Muscle layer of duodenum (tissue), 2 donors: ENCODE data around the gene DDHD1.
"Not testable (repeated sequence)": the region's sequence is repeated elsewhere in the genome, so short reads cannot be mapped to it uniquely, and the experiment has no call there.

ENCODE experiments used
- H3K27ac ChIP-seq: one replicate; pipeline ENCODE4 v1.7.0; 2013; ENCODE audit warnings: mild to moderate bottlenecking, low read length
- H3K27me3 ChIP-seq: one replicate; pipeline ENCODE4 v1.7.0; 2013; ENCODE audit warnings: low read depth, mild to moderate bottlenecking, control low read depth, low read length
- H3K36me3 ChIP-seq, 2 donors: one replicate each; pipeline ENCODE4 v1.7.0; 2013; ENCODE audit warnings: low read length in 2 of 2, control low read depth in 1 of 2, mild to moderate bottlenecking in 1 of 2; ENCODE audit not compliant: insufficient read depth in 2 of 2, control insufficient read depth in 1 of 2
- H3K4me1 ChIP-seq, 2 donors: one replicate each; pipeline ENCODE4 v1.7.0; 2013; ENCODE audit warnings: low read length in 2 of 2, mild to moderate bottlenecking in 2 of 2, control low read depth in 1 of 2, moderate library complexity in 1 of 2; ENCODE audit not compliant: insufficient read depth in 2 of 2, control insufficient read depth in 1 of 2
- H3K4me3 ChIP-seq, 2 donors: one replicate each; pipeline ENCODE4 v1.7.0; 2013; ENCODE audit warnings: low read length in 2 of 2, low read depth in 1 of 2, mild to moderate bottlenecking in 1 of 2
- H3K9me3 ChIP-seq, 2 donors: one replicate each; pipeline ENCODE4 v1.7.0; 2013; ENCODE audit warnings: low read length in 2 of 2, control low read depth in 1 of 2, mild to moderate bottlenecking in 1 of 2; ENCODE audit not compliant: control insufficient read depth in 1 of 2
- donor health status: healthy.

Gene DDHD1

GRCh38 chr14:53103636-53104340, 49.3 kb downstream of the DDHD1 start:
- Histone ChIP-seq H3K4me1 (no peaks in the 10 kb centered on the region), H3K4me3 (no peak overlapping the region), H3K27ac (no peak overlapping the region), H3K27me3 (no peaks in the 10 kb centered on the region), H3K9me3 (no peaks in the 10 kb centered on the region), H3K36me3 (no peaks in the 10 kb centered on the region)

DNA sequence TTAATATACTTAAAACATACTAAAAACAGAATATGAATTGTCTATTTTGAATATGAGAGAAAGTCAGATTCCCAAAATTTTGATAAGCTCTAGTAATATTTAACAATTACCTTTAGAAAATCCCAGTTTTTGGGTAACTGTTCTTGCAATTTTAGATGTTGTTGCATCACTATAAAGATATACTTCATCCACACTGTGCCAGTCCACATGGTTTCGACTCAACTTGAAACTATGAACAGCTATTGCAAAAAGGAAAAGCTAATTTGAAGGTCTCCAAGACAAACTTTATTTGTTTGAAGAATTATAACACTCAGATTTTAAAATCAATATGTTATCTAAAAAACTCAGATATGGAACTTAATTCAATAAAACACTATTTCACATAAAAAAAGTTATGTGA, 59.9 kb downstream of the DDHD1 start:
- no peaks in the 10 kb centered on the region for H3K4me1 ChIP-seq
- no peak overlapping the region for H3K4me3 ChIP-seq
- H3K36me3 ChIP-seq = no peaks in the 10 kb centered on the region
- no peak overlapping the region for H3K27ac ChIP-seq
- H3K27me3 ChIP-seq = no peaks in the 10 kb centered on the region
- H3K9me3 ChIP-seq = no peaks in the 10 kb centered on the region

DNA sequence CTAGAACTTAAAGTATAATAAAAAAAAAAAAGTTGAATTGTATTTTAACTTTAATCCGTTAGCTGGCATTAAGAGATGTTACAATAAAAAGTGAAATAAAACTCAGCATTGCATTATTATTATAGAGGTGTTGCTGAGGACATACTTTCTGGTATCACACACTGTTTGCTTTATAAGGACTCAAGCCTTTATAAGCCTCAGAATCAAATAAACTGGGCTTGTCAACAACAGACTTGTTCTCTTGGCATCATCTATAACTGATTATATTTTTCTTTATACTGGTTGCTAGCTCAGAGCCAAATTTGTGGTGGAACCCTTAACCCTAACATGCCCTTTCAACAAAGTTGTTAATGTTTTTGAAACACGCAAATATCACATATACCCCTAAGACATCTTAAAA, 62.3 kb downstream of the DDHD1 start:
- no peak overlapping the region for H3K27ac ChIP-seq
- H3K36me3 ChIP-seq = no peaks in the 10 kb centered on the region
- no peaks in the 10 kb centered on the region for H3K9me3 ChIP-seq
- H3K4me3 ChIP-seq = no peak overlapping the region
- H3K27me3 ChIP-seq = no peaks in the 10 kb centered on the region
- H3K4me1 ChIP-seq = no peaks in the 10 kb centered on the region

GRCh38 chr14:53084954-53085353, 68.2 kb downstream of the DDHD1 start:
- not testable (repeated sequence) for H3K4me3 ChIP-seq, H3K4me1 ChIP-seq, H3K9me3 ChIP-seq, H3K27ac ChIP-seq, H3K36me3 ChIP-seq, H3K27me3 ChIP-seq

- H3K9me3 ChIP-seq = no peaks in the 10 kb centered on the region
- H3K4me1 ChIP-seq = no peaks in the 10 kb centered on the region
- peaks cover 0 to 2% of the 10 kb centered on the region in 2 donors for H3K36me3 ChIP-seq
- H3K27me3 ChIP-seq = no peaks in the 10 kb centered on the region
- H3K27ac ChIP-seq = no peak overlapping the region
- H3K4me3 ChIP-seq = no peak overlapping the region
These were observed 88.6 kb downstream of the DDHD1 start for GRCh38 chr14:53064475-53064874.

DNA sequence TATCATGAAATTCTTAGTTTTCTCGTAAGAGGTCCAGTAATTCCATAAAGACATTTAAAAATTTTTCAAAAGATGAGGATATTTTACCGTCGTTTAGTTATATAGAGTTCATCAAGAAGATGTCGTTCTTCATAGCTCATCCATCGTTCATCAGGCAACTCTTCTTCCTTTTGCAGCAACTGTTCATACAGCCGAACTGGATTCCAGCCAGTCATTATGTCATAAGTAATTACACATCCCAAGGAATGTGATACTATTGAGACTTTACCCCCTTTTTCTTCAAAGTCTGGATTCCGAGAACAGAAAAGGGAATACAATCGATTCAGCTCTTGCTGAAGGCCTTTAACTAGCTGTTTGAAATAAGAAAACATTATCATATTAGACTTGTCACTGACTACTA, 90.3 kb downstream of the DDHD1 start:
- no peaks in the 10 kb centered on the region for H3K4me1 ChIP-seq
- H3K27ac ChIP-seq = no peak overlapping the region
- H3K36me3 ChIP-seq = no peaks in the 10 kb centered on the region
- no peak overlapping the region for H3K4me3 ChIP-seq
- no peaks in the 10 kb centered on the region for H3K27me3 ChIP-seq
- no peaks in the 10 kb centered on the region for H3K9me3 ChIP-seq

GRCh38 chr14:53060046-53060445, 93.1 kb downstream of the DDHD1 start:
- Histone ChIP-seq H3K9me3 (no peaks in the 10 kb centered on the region), H3K27ac (no peak overlapping the region), H3K36me3 (no peaks in the 10 kb centered on the region), H3K27me3 (no peaks in the 10 kb centered on the region), H3K4me3 (no peak overlapping the region), H3K4me1 (no peaks in the 10 kb centered on the region)

- Histone ChIP-seq H3K4me3 (no peak overlapping the region), H3K27ac (peak overlapping the region; percentile 16), H3K27me3 (no peaks in the 10 kb centered on the region), H3K9me3 (no peaks in the 10 kb centered on the region), H3K4me1 (no peaks in the 10 kb centered on the region), H3K36me3 (no peaks in the 10 kb centered on the region)
These were observed 98.1 kb downstream of the DDHD1 start for GRCh38 chr14:53055003-53055402.

DNA sequence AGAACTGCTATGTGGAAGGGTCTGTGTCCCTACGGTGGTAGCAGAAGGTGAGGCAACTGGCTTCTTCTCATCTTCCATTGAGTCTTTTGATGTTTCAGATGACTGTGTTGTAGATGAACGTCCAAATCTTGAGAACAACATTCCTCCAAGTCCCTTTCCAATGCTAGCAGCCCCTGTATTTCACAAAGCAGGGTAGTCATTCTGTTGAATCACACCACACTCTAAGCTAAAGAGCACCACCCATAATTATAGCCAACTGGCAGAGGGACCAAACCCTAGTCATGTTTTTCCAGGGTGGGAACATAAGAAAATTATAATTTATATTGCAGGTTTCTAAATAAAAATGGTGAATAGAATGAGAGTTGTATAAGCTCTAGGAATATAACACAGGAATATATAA, 98.7 kb downstream of the DDHD1 start:
- Histone ChIP-seq H3K9me3 (no peaks in the 10 kb centered on the region), H3K36me3 (no peaks in the 10 kb centered on the region), H3K4me1 (no peaks in the 10 kb centered on the region), H3K27ac (no peak overlapping the region), H3K4me3 (no peak overlapping the region), H3K27me3 (no peaks in the 10 kb centered on the region)

GRCh38 chr14:53048631-53049030, 104.5 kb downstream of the DDHD1 start:
- Histone ChIP-seq H3K4me1 (no peaks in the 10 kb centered on the region), H3K36me3 (peaks cover 0 to 6% of the 10 kb centered on the region in 2 donors), H3K27me3 (no peaks in the 10 kb centered on the region), H3K4me3 (no peak overlapping the region), H3K27ac (no peak overlapping the region), H3K9me3 (no peaks in the 10 kb centered on the region)

GRCh38 chr14:53047307-53048069, 105.6 kb downstream of the DDHD1 start:
- H3K27ac ChIP-seq = no peak overlapping the region
- no peaks in the 10 kb centered on the region for H3K27me3 ChIP-seq
- no peaks in the 10 kb centered on the region for H3K9me3 ChIP-seq
- no peak overlapping the region for H3K4me3 ChIP-seq
- no peaks in the 10 kb centered on the region for H3K4me1 ChIP-seq
- H3K36me3 ChIP-seq = peaks cover 0 to 6% of the 10 kb centered on the region in 2 donors
